H1 (cell line): Measurements from ENCODE around the gene IL1RAP. TPM values are rescaled to one million over a fixed set of nuclear protein-coding genes. Genes with fewer than 3 reads are reported as not detected.

Source experiments
- CTCF ChIA-PET: fragments of 300-600 bp; sonication (Branson Sonifier 250); formaldehyde crosslinking; loops from one replicate; lab custom pipeline; 2021; ENCODE audit not compliant: partially characterized antibody; lab: Charles Lee
- POLR2A ChIA-PET: fragments of 300-600 bp; sonication (Branson Sonifier 250); formaldehyde crosslinking; loops from one replicate; lab custom pipeline; 2021; ENCODE audit warnings: inconsistent platforms; ENCODE audit not compliant: partially characterized antibody; lab: Charles Lee
- DNase-seq, 2 experiments: peaks; one replicate each; pipeline versions ENCODE4 v3.0.0 to v3.0.0-alpha.2; 2010 to 2022; ENCODE audit warnings: low spot score in 2 of 2, low read depth in 1 of 2, mixed read lengths in 1 of 2
- FAIRE-seq: peaks from 2 replicates; lab custom pipeline; 2011; peaks lifted over from hg19 to GRCh38; lab: Jason Lieb, UNC
- H2AFZ ChIP-seq: 2 replicates; pipeline ENCODE4 v1.8.1; 2012; ENCODE audit warnings: low read length, inconsistent platforms
- H2AK5ac ChIP-seq: 2 replicates; pipeline ENCODE4 v1.6.1; 2013; ENCODE audit warnings: low read depth, low read length
- H2BK120ac ChIP-seq: replicated peaks from 2 replicates; pipeline ENCODE3; 2013; ENCODE audit warnings: low read depth, low read length, inconsistent platforms
- H2BK12ac ChIP-seq: 2 replicates; pipeline ENCODE4 v1.6.1; 2013; ENCODE audit warnings: low read depth, low read length
- H2BK15ac ChIP-seq: 2 replicates; pipeline ENCODE4 v1.6.1; 2013; ENCODE audit warnings: low read length
- H2BK20ac ChIP-seq: 2 replicates; pipeline ENCODE4 v1.6.1; 2013; ENCODE audit warnings: low read length
- H2BK5ac ChIP-seq: 2 replicates; pipeline ENCODE4 v1.6.1; 2013; ENCODE audit warnings: low read depth, low read length
- H3K14ac ChIP-seq: 2 replicates; pipeline ENCODE4 v1.6.1; 2013; ENCODE audit warnings: inconsistent platforms; ENCODE audit not compliant: insufficient read length
- H3K18ac ChIP-seq: 2 replicates; pipeline ENCODE4 v1.6.1; 2013; ENCODE audit warnings: low read length; ENCODE audit errors: extremely low read depth
- H3K23ac ChIP-seq: 2 replicates; pipeline ENCODE4 v1.6.1; 2013; ENCODE audit warnings: inconsistent platforms; ENCODE audit not compliant: insufficient read length
- H3K23me2 ChIP-seq: 2 replicates; pipeline ENCODE4 v1.6.1; 2013; ENCODE audit warnings: low read depth, low read length
- H3K27ac ChIP-seq: 2 replicates; pipeline ENCODE4 v1.6.1; 2011; ENCODE audit warnings: low read depth, low read length, inconsistent platforms
- H3K27me3 ChIP-seq, 4 experiments: replicated peaks in 1 of 4; 1 replicate in 1 of 4; 2 replicates in 3 of 4; pipeline versions ENCODE4 v1.6.1 to v1.8.1; 2011 to 2013; ENCODE audit warnings: low read length in 3 of 4, mild to moderate bottlenecking in 3 of 4, inconsistent platforms in 2 of 4, mixed read lengths in 2 of 4, moderate library complexity in 1 of 4; ENCODE audit not compliant: control insufficient read depth in 3 of 4, insufficient read depth in 3 of 4; ENCODE audit errors: extremely low read depth in 1 of 4
- H3K36me3 ChIP-seq, 4 experiments: 2 replicates each; pipeline versions ENCODE4 v1.6.1 to v1.8.1; 2011 to 2013; ENCODE audit warnings: mild to moderate bottlenecking in 4 of 4, low read length in 3 of 4, moderate library complexity in 2 of 4, control low read depth in 1 of 4, inconsistent platforms in 1 of 4; ENCODE audit not compliant: insufficient read depth in 4 of 4, control insufficient read depth in 2 of 4
- H3K4ac ChIP-seq: replicated peaks from 2 replicates; pipeline ENCODE3; 2013; ENCODE audit warnings: low read length, low read depth, mixed read lengths, inconsistent platforms; ENCODE audit not compliant: insufficient read length
- H3K4me1 ChIP-seq, 4 experiments: replicated peaks in 1 of 4; 1 replicate in 1 of 4; 2 replicates in 3 of 4; pipeline versions ENCODE4 v1.6.1 to v1.8.1; 2011 to 2013; ENCODE audit warnings: low read length in 3 of 4, inconsistent platforms in 2 of 4, mixed read lengths in 1 of 4; ENCODE audit not compliant: insufficient read depth in 4 of 4, control insufficient read depth in 3 of 4
- H3K4me2 ChIP-seq, 2 experiments: 2 replicates each; pipeline versions ENCODE4 v1.6.1 to v1.8.1; 2011 to 2013; ENCODE audit warnings: low read depth in 2 of 2, low read length in 2 of 2, control low read depth in 1 of 2, inconsistent platforms in 1 of 2, mild to moderate bottlenecking in 1 of 2; ENCODE audit not compliant: insufficient read depth in 1 of 2
- H3K4me3 ChIP-seq, 4 experiments: fragments of 200-600, 300-600 bp in 1 of 4; sonication (generic), shearing (Covaris generic), sonication (Bioruptor Twin) in 1 of 4; 2 replicates each; pipeline versions ENCODE4 v1.5.1 to v1.8.1; 2011 to 2016; ENCODE audit warnings: low read length in 4 of 4, low read depth in 3 of 4, control low read depth in 2 of 4, inconsistent platforms in 2 of 4, mild to moderate bottlenecking in 2 of 4, mixed read lengths in 1 of 4, moderate library complexity in 1 of 4; ENCODE audit not compliant: insufficient read depth in 2 of 4; ENCODE audit errors: extremely low read depth in 1 of 4
- H3K56ac ChIP-seq: replicated peaks from 2 replicates; pipeline ENCODE3; 2013; ENCODE audit warnings: low read depth, mild to moderate bottlenecking, mixed read lengths, low read length, inconsistent platforms; ENCODE audit not compliant: insufficient read length
- H3K79me1 ChIP-seq: 2 replicates; pipeline ENCODE4 v1.6.1; 2013; ENCODE audit warnings: low read depth, low read length, control low read depth
- H3K79me2 ChIP-seq, 2 experiments: 2 replicates each; pipeline versions ENCODE4 v1.6.1 to v1.8.1; 2012 to 2013; ENCODE audit warnings: low read length in 2 of 2, mild to moderate bottlenecking in 2 of 2, inconsistent platforms in 1 of 2; ENCODE audit not compliant: insufficient read depth in 2 of 2, control insufficient read depth in 1 of 2
- H3K9ac ChIP-seq, 4 experiments: replicated peaks in 1 of 4; 1 replicate in 1 of 4; 2 replicates in 3 of 4; pipeline versions ENCODE4 v1.6.1 to v1.8.1; 2011 to 2013; ENCODE audit warnings: low read depth in 3 of 4, low read length in 3 of 4, control low read depth in 2 of 4, mild to moderate bottlenecking in 2 of 4, moderate library complexity in 2 of 4, inconsistent platforms in 1 of 4; ENCODE audit errors: extremely low read depth in 1 of 4
- H3K9me3 ChIP-seq, 2 experiments: 2 replicates each; pipeline versions ENCODE4 v1.6.1 to v1.8.1; 2012 to 2013; ENCODE audit warnings: mild to moderate bottlenecking in 2 of 2, moderate library complexity in 2 of 2, control low read depth in 1 of 2, inconsistent platforms in 1 of 2, low read depth in 1 of 2, low read length in 1 of 2, mixed read lengths in 1 of 2; ENCODE audit not compliant: insufficient read depth in 2 of 2
- H4K20me1 ChIP-seq, 2 experiments: replicated peaks in 1 of 2; 2 replicates each; pipeline versions ENCODE3 to v1.8.1; 2011 to 2013; ENCODE audit warnings: inconsistent platforms in 2 of 2, low read length in 2 of 2, mild to moderate bottlenecking in 1 of 2; ENCODE audit not compliant: insufficient read depth in 2 of 2, control insufficient read depth in 1 of 2
- H4K5ac ChIP-seq: 2 replicates; pipeline ENCODE4 v1.6.1; 2013; ENCODE audit warnings: low read length, low read depth, mixed read lengths, inconsistent platforms; ENCODE audit not compliant: insufficient read length
- H4K8ac ChIP-seq: 2 replicates; pipeline ENCODE4 v1.8.0; 2013; ENCODE audit warnings: mild to moderate bottlenecking, moderate library complexity, low read length, inconsistent platforms; ENCODE audit not compliant: insufficient read depth; ENCODE audit errors: extremely low read depth
- H4K91ac ChIP-seq: replicated peaks from 2 replicates; pipeline ENCODE3; 2013; ENCODE audit warnings: low read length, mixed read lengths, inconsistent platforms; ENCODE audit not compliant: insufficient read length
- CREB1 ChIP-seq: IDR thresholded peaks from 2 replicates; pipeline ENCODE4 v1.6.1; 2012; ENCODE audit warnings: inconsistent platforms
- EGR1 ChIP-seq: IDR thresholded peaks from 2 replicates; pipeline ENCODE4 v1.6.1; 2011; ENCODE audit warnings: low read depth, low read length, borderline replicate concordance
- GABPA ChIP-seq: IDR thresholded peaks from 2 replicates; pipeline ENCODE4 v1.6.1; 2011; ENCODE audit warnings: mild to moderate bottlenecking, low read length, moderate library complexity, borderline replicate concordance; ENCODE audit not compliant: insufficient read depth
- GTF2F1 ChIP-seq: IDR thresholded peaks from 2 replicates; pipeline ENCODE4 v1.6.1; 2012; ENCODE audit warnings: low read depth, low read length, improper control_type of control experiment, borderline replicate concordance
- SIN3A ChIP-seq, 2 experiments: IDR thresholded peaks in 1 of 2; conservative IDR thresholded peaks in 1 of 2; 2 replicates each; pipeline ENCODE4 v1.6.1; 2011 to 2012; ENCODE audit warnings: low read length in 2 of 2, improper control_type of control experiment in 1 of 2, low read depth in 1 of 2, mild to moderate bottlenecking in 1 of 2
- SP1 ChIP-seq: IDR thresholded peaks from 2 replicates; pipeline ENCODE4 v1.6.1; 2011; ENCODE audit warnings: low read depth, low read length
- TCF12 ChIP-seq: IDR thresholded peaks from 2 replicates; pipeline ENCODE4 v1.6.1; 2011; ENCODE audit warnings: low read depth, mild to moderate bottlenecking, low read length
- WGBS, 2 experiments: shearing (Covaris generic) in 1 of 2; methylation state at CpG; one replicate each; pipeline versions ENCODE4 v1.1.6 to v1.1.7; 2013 to 2015; ENCODE audit warnings: low lambda C conversion rate in 2 of 2, mixed read lengths in 2 of 2, inconsistent platforms in 1 of 2, low coverage in 1 of 2, missing lambda C conversion rate in 1 of 2; ENCODE audit not compliant: insufficient replicate concordance in 2 of 2, insufficient coverage in 1 of 2, insufficient read length in 1 of 2; ENCODE audit errors: extremely low coverage in 1 of 2, missing lambda C conversion rate in 1 of 2; 5-methylcytosine and 5-hydroxymethylcytosine counted together
- polyA plus RNA-seq, 7 experiments: library from polyadenylated mRNA; depleted of rRNA in 3 of 7; stranded (reverse) in 5 of 7; unstranded in 2 of 7; fragments of >200 nt in 5 of 7; fragments of 200-250 nt in 2 of 7; gene quantifications; 1 replicate in 5 of 7; 2 replicates in 1 of 7; 4 replicates in 1 of 7; pipeline versions ENCODE4 v1.2.1 to v1.2.3, GENCODE V29; 2011 to 2013; ENCODE audit warnings: missing spikeins in 2 of 7, mixed read lengths in 2 of 7
- total RNA-seq: library from RNA; stranded (reverse); fragmentation: NEBNext Ultra II Directional; extraction: Animal tissue kit (Norgen Biotek cat#: 25700); gene quantifications from 2 replicates; pipeline ENCODE4 v1.2.1, GENCODE V29; 2021

The IL1RAP gene
- total and polyA plus RNA-seq, 2 of the 8 experiments (the other 6 are each of a cell fraction or from before 2014, with no cell fraction given) = 2.4 to 3.9 TPM

GRCh38 chr3:190617185-190617584 lies 103.3 kb downstream of the IL1RAP start:
- Histone ChIP-seq H3K23ac (no peak overlapping the region), H2BK12ac (no peak overlapping the region), H4K8ac (no peak overlapping the region), H3K79me1 (no peaks in the 10 kb centered on the region), H3K4me3 (no peak overlapping the region), H3K18ac (no peak overlapping the region), H2BK20ac (no peak overlapping the region), H2BK120ac (no peak overlapping the region), H3K9ac (no peak overlapping the region), H3K27ac (no peak overlapping the region), H3K79me2 (no peaks in the 10 kb centered on the region), H4K20me1 (no peaks in the 10 kb centered on the region), H3K14ac (no peak overlapping the region), H2BK15ac (no peak overlapping the region), H3K36me3 (no peaks in the 10 kb centered on the region), H3K23me2 (no peaks in the 10 kb centered on the region), H3K56ac (no peak overlapping the region), H2BK5ac (no peak overlapping the region), H3K27me3 (no peaks in the 10 kb centered on the region), H3K4me2 (no peak overlapping the region), H3K4me1 (no peaks in the 10 kb centered on the region), H3K9me3 (no peaks in the 10 kb centered on the region), H2AK5ac (no peak overlapping the region), H4K5ac (no peak overlapping the region), H2AFZ (no peak overlapping the region), H4K91ac (no peak overlapping the region), H3K4ac (no peak overlapping the region)
- POLR2A ChIA-PET = no interaction called here
- TF ChIP-seq GTF2F1 = no peak
- TF ChIP-seq CREB1 = no peak
- TF ChIP-seq GABPA = no peak
- no peak for TF ChIP-seq SP1
- no peak for TF ChIP-seq SIN3A (conservative IDR thresholded peaks at IDR 0.05 in 1 of 2, IDR thresholded peaks at IDR 0.05 in 1 of 2; ENCODE audit: low read depth in 1 of 2, low read length in 2 of 2)
- no peak for TF ChIP-seq EGR1
- TF ChIP-seq TCF12 = no peak
- DNase-seq (no peak), FAIRE-seq (peak; percentile 13)
- WGBS, 2 experiments = 80% methylated on average over 3 of the region's 3 CpGs; no CpG with 5 or more reads in 1 of the 2 experiments
- CTCF ChIA-PET = no interaction called here
